Measurements from ENCODE around the gene SLC25A31.

SLC25A31 gene

GRCh38 chr4:127730142-127730913, at the start of gene SLC25A31:
TSS of gene SLC25A31 (plus strand) at chr4:127730400. CDS start at chr4:127730546, 146 bp downstream.
- DNase-seq: no peak
- TF ChIP-seq CTCF (IDR thresholded peaks at IDR 0.05; ENCODE audit: low read depth, low read length, missing control alignments): no peak
- in situ Hi-C loops (cut with HindIII; ENCODE audit: low pct_ligation_motif_present, low sequenced_read_pairs): loop anchor here (25.0 kb wide), 1 partner anchor 118 kb away; no protein-coding TSS in a partner anchor
- no peaks in the 10 kb centered on the region for H3K27me3 ChIP-seq (replicated peaks)
- H3K4me3 ChIP-seq (ENCODE audit: low read depth, low read length): no peak within 1 kb of the TSS
- H3K27ac ChIP-seq: no peak within 1 kb of the TSS
- H3K36me3 ChIP-seq (replicated peaks): no peaks in the 10 kb centered on the region

- Histone ChIP-seq H3K27ac (peak overlapping the region; percentile 76), H3K27me3 (replicated peaks) (no peaks in the 10 kb centered on the region), H3K4me3 (ENCODE audit: low read depth, low read length) (no peak overlapping the region), H3K36me3 (replicated peaks) (no peaks in the 10 kb centered on the region)
- in situ Hi-C loops (cut with HindIII; ENCODE audit: low pct_ligation_motif_present, low sequenced_read_pairs): no loop called here
- no peak for TF ChIP-seq CTCF (IDR thresholded peaks at IDR 0.05; ENCODE audit: low read depth, low read length, missing control alignments)
- DNase-seq: peak; percentile 70
Observed at GRCh38 chr4:127685292-127685691, 44.9 kb upstream of the SLC25A31 start.

GRCh38 chr4:127686658-127687057, 43.5 kb upstream of the SLC25A31 start:
- peak overlapping the region; percentile 76 for H3K27ac ChIP-seq
- in situ Hi-C loops (cut with HindIII; ENCODE audit: low pct_ligation_motif_present, low sequenced_read_pairs): no loop called here
- H3K36me3 ChIP-seq (replicated peaks): no peaks in the 10 kb centered on the region
- H3K4me3 ChIP-seq (ENCODE audit: low read depth, low read length): no peak overlapping the region
- no peak for TF ChIP-seq CTCF (IDR thresholded peaks at IDR 0.05; ENCODE audit: low read depth, low read length, missing control alignments)
- no peaks in the 10 kb centered on the region for H3K27me3 ChIP-seq (replicated peaks)
- peak; percentile 14 for DNase-seq

- no peak for TF ChIP-seq CTCF (IDR thresholded peaks at IDR 0.05; ENCODE audit: low read depth, low read length, missing control alignments)
- in situ Hi-C loops (cut with HindIII; ENCODE audit: low pct_ligation_motif_present, low sequenced_read_pairs): no loop called here
- H3K36me3 ChIP-seq (replicated peaks): no peaks in the 10 kb centered on the region
- no peaks in the 10 kb centered on the region for H3K27me3 ChIP-seq (replicated peaks)
- no peak for DNase-seq
- H3K4me3 ChIP-seq (ENCODE audit: low read depth, low read length): no peak overlapping the region
- H3K27ac ChIP-seq: no peak overlapping the region
Observed at GRCh38 chr4:127687580-127687979, 42.6 kb upstream of the SLC25A31 start.

GRCh38 chr4:127698789-127699200, 31.4 kb upstream of the SLC25A31 start:
- Histone ChIP-seq H3K4me3 (ENCODE audit: low read depth, low read length) (no peak overlapping the region), H3K27ac (peak overlapping the region; percentile 86), H3K27me3 (replicated peaks) (no peaks in the 10 kb centered on the region), H3K36me3 (replicated peaks) (no peaks in the 10 kb centered on the region)
- in situ Hi-C loops (cut with HindIII; ENCODE audit: low pct_ligation_motif_present, low sequenced_read_pairs): no loop called here
- peak; percentile 76 for DNase-seq
- no peak for TF ChIP-seq CTCF (IDR thresholded peaks at IDR 0.05; ENCODE audit: low read depth, low read length, missing control alignments)

Data from brain microvascular endothelial cell (primary cell).